H9 (cell line): ENCODE results near the gene CPT1A. TPM values are rescaled to one million over a fixed set of nuclear protein-coding genes. Genes with fewer than 3 reads are reported as not detected.

ENCODE experiments used
- DNase-seq: peaks from one replicate; pipeline ENCODE4 v3.0.0-alpha.2; 2017
- H2AFZ ChIP-seq: one replicate; pipeline ENCODE4 v1.6.1; 2013; ENCODE audit warnings: mild to moderate bottlenecking, low read length, control low read depth, moderate library complexity
- H2AK5ac ChIP-seq: 2 replicates; pipeline ENCODE4 v1.6.1; 2013; ENCODE audit warnings: low read length, control low read depth, mixed read lengths; ENCODE audit not compliant: insufficient read length
- H2BK120ac ChIP-seq: one replicate; pipeline ENCODE4 v1.6.1; 2013; ENCODE audit warnings: low read depth, mild to moderate bottlenecking, low read length, control low read depth, inconsistent platforms; ENCODE audit not compliant: poor library complexity, severe bottlenecking
- H2BK12ac ChIP-seq: 2 replicates; pipeline ENCODE4 v1.6.1; 2013; ENCODE audit warnings: low read length, control low read depth, mixed read lengths, low read depth; ENCODE audit not compliant: insufficient read length
- H2BK15ac ChIP-seq: 2 replicates; pipeline ENCODE4 v1.6.1; 2013; ENCODE audit warnings: low read depth, low read length, control low read depth
- H2BK20ac ChIP-seq: one replicate; pipeline ENCODE4 v1.6.1; 2013; ENCODE audit warnings: low read depth, mild to moderate bottlenecking, low read length, control low read depth, inconsistent platforms; ENCODE audit not compliant: poor library complexity, severe bottlenecking
- H2BK5ac ChIP-seq: 2 replicates; pipeline ENCODE4 v1.6.1; 2013; ENCODE audit warnings: low read length, control low read depth, mixed read lengths; ENCODE audit not compliant: insufficient read length
- H3K14ac ChIP-seq: 2 replicates; pipeline ENCODE4 v1.6.1; 2013; ENCODE audit warnings: low read length, control low read depth; ENCODE audit not compliant: insufficient read depth
- H3K18ac ChIP-seq: 2 replicates; pipeline ENCODE4 v1.6.1; 2013; ENCODE audit warnings: low read depth, mild to moderate bottlenecking, mixed read lengths, low read length, control low read depth; ENCODE audit not compliant: insufficient read length
- H3K23ac ChIP-seq: 2 replicates; pipeline ENCODE4 v1.6.1; 2013; ENCODE audit warnings: low read length, control low read depth, mixed read lengths, low read depth; ENCODE audit not compliant: insufficient read length
- H3K23me2 ChIP-seq: 2 replicates; pipeline ENCODE4 v1.6.1; 2013; ENCODE audit warnings: low read depth, mild to moderate bottlenecking, mixed read lengths, low read length, control low read depth; ENCODE audit not compliant: insufficient read length, poor library complexity, severe bottlenecking
- H3K27ac ChIP-seq: 2 replicates; pipeline ENCODE4 v1.5.1; 2013; ENCODE audit warnings: low read length, control low read depth, mixed read lengths, low read depth; ENCODE audit not compliant: insufficient read length
- H3K27me3 ChIP-seq: 2 replicates; pipeline ENCODE4 v1.6.1; 2013; ENCODE audit warnings: low read length, control low read depth, inconsistent platforms; ENCODE audit not compliant: insufficient read depth
- H3K4ac ChIP-seq: 2 replicates; pipeline ENCODE4 v1.6.1; 2013; ENCODE audit warnings: low read depth, mild to moderate bottlenecking, control low read depth, inconsistent platforms, low read length, moderate library complexity
- H3K4me1 ChIP-seq: 2 replicates; pipeline ENCODE4 v1.6.1; 2013; ENCODE audit warnings: low read length, control low read depth, inconsistent platforms; ENCODE audit not compliant: insufficient read depth
- H3K4me2 ChIP-seq: 2 replicates; pipeline ENCODE4 v1.6.1; 2013; ENCODE audit warnings: low read length, control low read depth, mixed read lengths; ENCODE audit not compliant: insufficient read length, insufficient read depth
- H3K56ac ChIP-seq: 2 replicates; pipeline ENCODE4 v1.6.1; 2013; ENCODE audit warnings: low read depth, mild to moderate bottlenecking, mixed read lengths, low read length, control low read depth; ENCODE audit not compliant: insufficient read length
- H3K79me1 ChIP-seq: 2 replicates; pipeline ENCODE4 v1.6.1; 2013; ENCODE audit warnings: low read depth, mild to moderate bottlenecking, moderate library complexity, low read length, control low read depth, inconsistent platforms; ENCODE audit not compliant: insufficient read depth, poor library complexity, severe bottlenecking
- H3K79me2 ChIP-seq: 2 replicates; pipeline ENCODE4 v1.6.1; 2013; ENCODE audit warnings: low read length, control low read depth, inconsistent platforms; ENCODE audit not compliant: insufficient read depth
- H3K9ac ChIP-seq: 2 replicates; pipeline ENCODE4 v1.6.1; 2013; ENCODE audit warnings: low read length, control low read depth, mixed read lengths; ENCODE audit not compliant: insufficient read length; ENCODE audit errors: extremely low read depth
- H3K9me3 ChIP-seq: one replicate; pipeline ENCODE4 v1.6.1; 2013; ENCODE audit warnings: low read depth, low read length, inconsistent platforms; ENCODE audit not compliant: control insufficient read depth
- H3T11ph ChIP-seq: one replicate; pipeline ENCODE4 v1.6.1; 2013; ENCODE audit warnings: mild to moderate bottlenecking, low read length, control low read depth, inconsistent platforms
- H4K20me1 ChIP-seq: one replicate; pipeline ENCODE4 v1.6.1; 2013; ENCODE audit not compliant: control insufficient read depth, insufficient read length, insufficient read depth
- H4K5ac ChIP-seq: 2 replicates; pipeline ENCODE4 v1.6.1; 2013; ENCODE audit warnings: low read depth, mild to moderate bottlenecking, mixed read lengths, low read length, control low read depth; ENCODE audit not compliant: insufficient read length
- H4K8ac ChIP-seq: replicated peaks from 2 replicates; pipeline ENCODE4 v1.6.1; 2013; ENCODE audit warnings: low read length, control low read depth, mixed read lengths, low read depth; ENCODE audit not compliant: insufficient read length
- H4K91ac ChIP-seq: 2 replicates; pipeline ENCODE4 v1.6.1; 2013; ENCODE audit warnings: low read depth, mild to moderate bottlenecking, moderate library complexity, mixed read lengths, low read length, control low read depth; ENCODE audit not compliant: insufficient read length
- H3K27ac Mint-ChIP-seq, 3 experiments: 2 replicates in 2 of 3; 3 replicates in 1 of 3; pipeline ENCODE4 v1.8.0; 2020 to 2021; ENCODE audit warnings: mixed read lengths in 3 of 3, mild to moderate bottlenecking in 1 of 3, moderate library complexity in 1 of 3
- H3K27me3 Mint-ChIP-seq: 2 replicates; pipeline ENCODE4 v1.8.0; 2021; ENCODE audit warnings: low read depth, mild to moderate bottlenecking, moderate library complexity, mixed read lengths
- H3K36me3 Mint-ChIP-seq, 3 experiments: 2 replicates in 2 of 3; 3 replicates in 1 of 3; pipeline ENCODE4 v1.8.0; 2020 to 2021; ENCODE audit warnings: low read depth in 3 of 3, mixed read lengths in 3 of 3; ENCODE audit not compliant: insufficient read depth in 1 of 3
- H3K4me1 Mint-ChIP-seq, 2 experiments: 2 replicates each; pipeline ENCODE4 v1.8.0; 2020; ENCODE audit warnings: mixed read lengths in 2 of 2
- H3K4me3 Mint-ChIP-seq, 2 experiments: 2 replicates in 1 of 2; 3 replicates in 1 of 2; pipeline ENCODE4 v1.8.0; 2020 to 2021; ENCODE audit warnings: mild to moderate bottlenecking in 2 of 2, mixed read lengths in 2 of 2, moderate library complexity in 1 of 2
- H3K9me3 Mint-ChIP-seq, 2 experiments: 2 replicates in 1 of 2; 3 replicates in 1 of 2; pipeline ENCODE4 v1.8.0; 2020; ENCODE audit warnings: mild to moderate bottlenecking in 2 of 2, mixed read lengths in 2 of 2, moderate library complexity in 1 of 2
- WGBS: extraction: QIAGEN DNeasy Blood & Tissue Kit; methylation state at CpG from one replicate; pipeline ENCODE4 v1.1.7; 2013; ENCODE audit warnings: missing lambda C conversion rate, low lambda C conversion rate, mixed read lengths; ENCODE audit not compliant: insufficient read length; ENCODE audit errors: extremely low coverage; 5-methylcytosine and 5-hydroxymethylcytosine counted together
- total RNA-seq: library from RNA; stranded (reverse); gene quantifications from 2 replicates; pipeline ENCODE4 v1.2.1, GENCODE V29; 2021
- TF ChIP-seq, protein P1 (sequence below): fragments of 200-600 bp; sonication (generic); conservative IDR thresholded peaks from 3 replicates; pipeline ENCODE4 v1.8.0; 2021; ENCODE audit warnings: antibody characterized with exemption, mild to moderate bottlenecking

CPT1A gene
- total RNA-seq, 1 experiment from 2014 or later, result 7.5 TPM

- WGBS, result no CpG with 5 or more reads among the region's 12 CpGs
- Mint-ChIP-seq H3K4me3 (no peak overlapping the region), H3K4me1 (peaks cover 0 to 3% of the 10 kb centered on the region in 2 experiments; a peak in 1 of 4 replicates), H3K36me3 (peaks cover 0 to 7% (median 0%) of the 10 kb centered on the region in 3 experiments; a peak in 2 of 7 replicates), H3K27ac (no peak overlapping the region), H3K9me3 (no peaks in the 10 kb centered on the region), H3K27me3 (no peaks in the 10 kb centered on the region)
- no peak overlapping the region for H2AFZ ChIP-seq
- no peak overlapping the region for H2BK12ac ChIP-seq
- H2BK5ac ChIP-seq, result no peak overlapping the region
- H3K18ac ChIP-seq, result no peak overlapping the region
- H3K23ac ChIP-seq, result no peak overlapping the region
- no peaks in the 10 kb centered on the region for H3K27me3 ChIP-seq
- no peak overlapping the region for H3K9ac ChIP-seq
- no peak overlapping the region for H2AK5ac ChIP-seq
- no peak overlapping the region for H4K91ac ChIP-seq
- no peaks in the 10 kb centered on the region for H3K4me1 ChIP-seq
- no peak overlapping the region for H3K4me2 ChIP-seq
- no peak overlapping the region for H3K4ac ChIP-seq
- TF ChIP-seq, protein P1, sequence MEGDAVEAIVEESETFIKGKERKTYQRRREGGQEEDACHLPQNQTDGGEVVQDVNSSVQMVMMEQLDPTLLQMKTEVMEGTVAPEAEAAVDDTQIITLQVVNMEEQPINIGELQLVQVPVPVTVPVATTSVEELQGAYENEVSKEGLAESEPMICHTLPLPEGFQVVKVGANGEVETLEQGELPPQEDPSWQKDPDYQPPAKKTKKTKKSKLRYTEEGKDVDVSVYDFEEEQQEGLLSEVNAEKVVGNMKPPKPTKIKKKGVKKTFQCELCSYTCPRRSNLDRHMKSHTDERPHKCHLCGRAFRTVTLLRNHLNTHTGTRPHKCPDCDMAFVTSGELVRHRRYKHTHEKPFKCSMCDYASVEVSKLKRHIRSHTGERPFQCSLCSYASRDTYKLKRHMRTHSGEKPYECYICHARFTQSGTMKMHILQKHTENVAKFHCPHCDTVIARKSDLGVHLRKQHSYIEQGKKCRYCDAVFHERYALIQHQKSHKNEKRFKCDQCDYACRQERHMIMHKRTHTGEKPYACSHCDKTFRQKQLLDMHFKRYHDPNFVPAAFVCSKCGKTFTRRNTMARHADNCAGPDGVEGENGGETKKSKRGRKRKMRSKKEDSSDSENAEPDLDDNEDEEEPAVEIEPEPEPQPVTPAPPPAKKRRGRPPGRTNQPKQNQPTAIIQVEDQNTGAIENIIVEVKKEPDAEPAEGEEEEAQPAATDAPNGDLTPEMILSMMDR, result no peak
- no peak overlapping the region for H2BK120ac ChIP-seq
- no peak overlapping the region for H2BK15ac ChIP-seq
- H3K56ac ChIP-seq, result no peak overlapping the region
- H3K9me3 ChIP-seq, result no peaks in the 10 kb centered on the region
- no peaks in the 10 kb centered on the region for H3K79me2 ChIP-seq
- H3K23me2 ChIP-seq, result no peaks in the 10 kb centered on the region
- no peak overlapping the region for H4K8ac ChIP-seq
- H3K27ac ChIP-seq, result no peak overlapping the region
- no peak for DNase-seq
- H2BK20ac ChIP-seq, result no peak overlapping the region
- H3K14ac ChIP-seq, result no peak overlapping the region
- no peaks in the 10 kb centered on the region for H4K20me1 ChIP-seq
- no peaks in the 10 kb centered on the region for H3K79me1 ChIP-seq
- no peak overlapping the region for H3T11ph ChIP-seq
- H4K5ac ChIP-seq, result no peak overlapping the region
These were observed 70.9 kb downstream of the CPT1A start for GRCh38 chr11:68770781-68771180.
